Astrocyte (in vitro differentiated cells and primary cell): ENCODE data around the gene BTN3A1. TPM values are rescaled to one million over a fixed set of nuclear protein-coding genes. Genes with fewer than 3 reads are reported as not detected.
"Not testable (repeated sequence)": the region's sequence is repeated elsewhere in the genome, so short reads cannot be mapped to it uniquely, and the experiment has no call there.

Experiments
- DNase-seq: peaks from one replicate; pipeline ENCODE4 v3.0.0-alpha.2; 2010; ENCODE audit warnings: low read depth
- FAIRE-seq: peaks from 2 replicates; lab custom pipeline; 2011; peaks lifted over from hg19 to GRCh38; lab: Jason Lieb, UNC
- H2AFZ ChIP-seq: 2 replicates; pipeline ENCODE4 v1.6.0; 2012; ENCODE audit warnings: low read depth, low read length, inconsistent platforms
- H3K27ac ChIP-seq: 2 replicates; pipeline ENCODE4 v1.5.1; 2011; ENCODE audit warnings: low read depth, low read length, inconsistent platforms
- H3K27me3 ChIP-seq: 2 replicates; pipeline ENCODE4 v1.6.0; 2011; ENCODE audit warnings: low read length, inconsistent platforms; ENCODE audit not compliant: insufficient read depth
- H3K36me3 ChIP-seq: 2 replicates; pipeline ENCODE4 v1.5.1; 2011; ENCODE audit warnings: low read length, inconsistent platforms; ENCODE audit not compliant: insufficient read depth
- H3K4me1 ChIP-seq: 2 replicates; pipeline ENCODE4 v1.5.1; 2011; ENCODE audit warnings: low read length, inconsistent platforms; ENCODE audit not compliant: insufficient read depth
- H3K4me2 ChIP-seq: 2 replicates; pipeline ENCODE4 v1.6.0; 2012; ENCODE audit warnings: low read length, inconsistent platforms
- H3K4me3 ChIP-seq: 2 replicates; pipeline ENCODE4 v1.5.1; 2011; ENCODE audit warnings: low read depth, mild to moderate bottlenecking, low read length, inconsistent platforms; ENCODE audit not compliant: insufficient read depth
- H3K79me2 ChIP-seq: 2 replicates; pipeline ENCODE4 v1.6.0; 2012; ENCODE audit warnings: mild to moderate bottlenecking, low read length, inconsistent platforms; ENCODE audit not compliant: insufficient read depth
- H3K9ac ChIP-seq: 2 replicates; pipeline ENCODE4 v1.6.0; 2012; ENCODE audit warnings: mild to moderate bottlenecking, low read length, inconsistent platforms
- H3K9me3 ChIP-seq: 2 replicates; pipeline ENCODE4 v1.5.1; 2012; ENCODE audit warnings: low read depth, mild to moderate bottlenecking, low read length, inconsistent platforms; ENCODE audit not compliant: insufficient read depth
- H4K20me1 ChIP-seq: 2 replicates; pipeline ENCODE4 v1.6.0; 2012; ENCODE audit warnings: low read length, inconsistent platforms; ENCODE audit not compliant: insufficient read depth
- H3K27ac Mint-ChIP-seq: one replicate; pipeline ENCODE4 v1.8.0; 2021; ENCODE audit warnings: mild to moderate bottlenecking, mixed read lengths; ENCODE audit not compliant: unreplicated experiment
- H3K27me3 Mint-ChIP-seq: one replicate; pipeline ENCODE4 v1.8.0; 2021; ENCODE audit warnings: low read depth, mixed read lengths; ENCODE audit not compliant: unreplicated experiment
- H3K36me3 Mint-ChIP-seq: one replicate; pipeline ENCODE4 v1.8.0; 2021; ENCODE audit warnings: low read depth, mixed read lengths; ENCODE audit not compliant: unreplicated experiment
- H3K4me1 Mint-ChIP-seq: one replicate; pipeline ENCODE4 v1.8.0; 2021; ENCODE audit warnings: low read depth, mixed read lengths; ENCODE audit not compliant: unreplicated experiment
- H3K4me3 Mint-ChIP-seq: one replicate; pipeline ENCODE4 v1.8.0; 2021; ENCODE audit warnings: mild to moderate bottlenecking, moderate library complexity, mixed read lengths; ENCODE audit not compliant: unreplicated experiment
- H3K9me3 Mint-ChIP-seq: one replicate; pipeline ENCODE4 v1.8.0; 2021; ENCODE audit warnings: mild to moderate bottlenecking, mixed read lengths; ENCODE audit not compliant: unreplicated experiment
- EZH2 ChIP-seq: IDR thresholded peaks from 2 replicates; pipeline ENCODE4 v1.6.1; 2012; ENCODE audit warnings: mild to moderate bottlenecking, low read length, inconsistent platforms; ENCODE audit not compliant: insufficient read depth
- total RNA-seq: library from RNA; stranded (reverse); gene quantifications from 2 replicates; pipeline ENCODE4 v1.2.1, GENCODE V29; 2021
- TF ChIP-seq, protein P1 (sequence below): IDR thresholded peaks from 2 replicates; pipeline ENCODE4 v1.5.1; 2011; ENCODE audit warnings: low read depth, mild to moderate bottlenecking, inconsistent platforms, low read length, moderate library complexity; ENCODE audit not compliant: insufficient read depth

The BTN3A1 gene
- total RNA-seq, 1 donor from 2014 or later, result 22.2 TPM

DNA sequence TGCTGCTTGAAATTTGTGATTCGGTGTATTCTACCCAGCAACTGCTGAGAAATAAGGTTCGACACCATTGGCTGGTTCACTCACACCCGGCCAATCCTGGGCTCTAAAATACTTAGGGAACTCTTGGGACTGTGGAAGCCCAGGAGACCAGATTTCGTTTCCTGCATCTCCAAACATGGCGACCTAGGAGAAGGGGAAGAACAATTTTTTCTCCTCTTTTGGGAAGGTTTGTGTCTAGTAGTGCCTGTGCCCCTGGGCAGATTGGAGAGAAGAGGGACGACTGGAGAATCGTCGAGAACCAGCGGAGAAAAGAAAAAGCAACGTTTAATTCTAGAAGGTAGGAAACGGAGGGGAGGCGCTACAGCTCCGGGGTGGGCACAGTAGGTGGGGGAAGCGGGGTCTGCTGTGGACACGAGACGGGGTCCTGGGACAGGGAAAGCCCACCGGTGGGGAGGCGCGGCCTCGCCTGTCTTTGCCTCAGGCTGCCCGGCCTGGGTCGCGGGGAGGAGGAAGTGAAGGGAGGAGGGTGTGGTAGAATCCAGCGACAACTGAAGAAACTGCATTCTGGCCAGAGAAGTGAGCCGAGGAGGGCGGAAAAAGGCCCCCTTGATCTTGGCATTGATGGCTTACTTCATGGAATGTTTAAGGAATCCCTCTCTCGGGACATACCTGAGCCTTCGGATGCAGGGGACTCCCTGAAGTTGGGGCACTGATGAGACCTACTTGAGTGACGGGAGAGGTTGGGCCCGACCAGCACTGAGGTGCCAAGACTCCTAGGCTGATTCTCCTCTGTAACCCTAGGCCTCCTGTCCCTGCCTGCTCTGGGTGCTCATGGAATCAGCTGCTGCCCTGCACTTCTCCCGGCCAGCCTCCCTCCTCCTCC, 56.0 kb downstream of the BTN3A1 start, which contains the start of gene BTN2A1:
Gene BTN2A1, plus strand, starts transcription at position 150 of the 883 bp plus-strand sequence. Its CDS starts 682 bp downstream, at position 832.
- Mint-ChIP-seq H3K4me1 (peaks cover 17% of the 10 kb centered on the region), H3K36me3 (peaks cover 21% of the 10 kb centered on the region), H3K27me3 (peaks cover 4% of the 10 kb centered on the region), H3K9me3 (no peaks in the 10 kb centered on the region), H3K27ac (peak within 1 kb of the TSS; percentile 100), H3K4me3 (peak within 1 kb of the TSS; percentile 100)
- H3K27ac ChIP-seq, result peak within 1 kb of the TSS; percentile 89
- H3K9ac ChIP-seq, result peak within 1 kb of the TSS; percentile 94
- peaks cover 17% of the 10 kb centered on the region for H3K36me3 ChIP-seq
- H4K20me1 ChIP-seq, result peaks cover 26% of the 10 kb centered on the region
- H3K4me2 ChIP-seq, result peak within 1 kb of the TSS; percentile 84
- TF ChIP-seq, protein P1, sequence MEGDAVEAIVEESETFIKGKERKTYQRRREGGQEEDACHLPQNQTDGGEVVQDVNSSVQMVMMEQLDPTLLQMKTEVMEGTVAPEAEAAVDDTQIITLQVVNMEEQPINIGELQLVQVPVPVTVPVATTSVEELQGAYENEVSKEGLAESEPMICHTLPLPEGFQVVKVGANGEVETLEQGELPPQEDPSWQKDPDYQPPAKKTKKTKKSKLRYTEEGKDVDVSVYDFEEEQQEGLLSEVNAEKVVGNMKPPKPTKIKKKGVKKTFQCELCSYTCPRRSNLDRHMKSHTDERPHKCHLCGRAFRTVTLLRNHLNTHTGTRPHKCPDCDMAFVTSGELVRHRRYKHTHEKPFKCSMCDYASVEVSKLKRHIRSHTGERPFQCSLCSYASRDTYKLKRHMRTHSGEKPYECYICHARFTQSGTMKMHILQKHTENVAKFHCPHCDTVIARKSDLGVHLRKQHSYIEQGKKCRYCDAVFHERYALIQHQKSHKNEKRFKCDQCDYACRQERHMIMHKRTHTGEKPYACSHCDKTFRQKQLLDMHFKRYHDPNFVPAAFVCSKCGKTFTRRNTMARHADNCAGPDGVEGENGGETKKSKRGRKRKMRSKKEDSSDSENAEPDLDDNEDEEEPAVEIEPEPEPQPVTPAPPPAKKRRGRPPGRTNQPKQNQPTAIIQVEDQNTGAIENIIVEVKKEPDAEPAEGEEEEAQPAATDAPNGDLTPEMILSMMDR, result no peak
- TF ChIP-seq EZH2, result no peak
- H3K27me3 ChIP-seq, result no peaks in the 10 kb centered on the region
- H3K9me3 ChIP-seq, result no peaks in the 10 kb centered on the region
- FAIRE-seq (no peak), DNase-seq (peak; percentile 87)
- H2AFZ ChIP-seq, result peak within 1 kb of the TSS; percentile 92
- H3K4me3 ChIP-seq, result peak within 1 kb of the TSS; percentile 82
- H3K4me1 ChIP-seq, result peaks cover 15% of the 10 kb centered on the region
- peaks cover 47% of the 10 kb centered on the region for H3K79me2 ChIP-seq

DNA sequence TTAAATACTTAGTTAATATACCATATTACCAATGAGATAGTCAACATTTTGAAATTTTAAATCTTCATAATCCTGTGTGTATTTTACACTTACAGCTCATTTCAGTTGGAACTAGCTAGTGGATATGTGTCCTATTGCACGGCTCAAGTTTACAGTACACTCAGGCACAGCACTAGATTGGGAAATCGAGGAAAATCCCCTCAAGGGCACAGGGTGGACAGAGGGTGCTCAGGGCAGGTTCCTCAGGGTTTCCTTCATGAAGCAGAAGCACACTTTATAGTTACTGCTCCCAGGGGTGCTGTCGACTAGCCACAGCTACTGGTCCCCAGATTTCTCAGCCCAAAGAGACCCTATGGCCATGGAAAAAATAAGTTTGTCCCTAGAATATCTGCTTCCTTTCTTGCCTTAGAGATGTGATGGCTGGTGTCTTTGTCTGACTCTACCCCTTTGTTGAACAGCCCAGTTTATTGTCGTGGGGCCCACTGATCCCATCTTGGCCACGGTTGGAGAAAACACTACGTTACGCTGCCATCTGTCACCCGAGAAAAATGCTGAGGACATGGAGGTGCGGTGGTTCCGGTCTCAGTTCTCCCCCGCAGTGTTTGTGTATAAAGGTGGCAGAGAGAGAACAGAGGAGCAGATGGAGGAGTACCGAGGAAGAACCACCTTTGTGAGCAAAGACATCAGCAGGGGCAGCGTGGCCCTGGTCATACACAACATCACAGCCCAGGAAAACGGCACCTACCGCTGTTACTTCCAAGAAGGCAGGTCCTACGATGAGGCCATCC, 57.1 kb downstream of the BTN3A1 start:
- FAIRE-seq, result no peak
- no peak overlapping the region for H3K27ac ChIP-seq
- no peak for TF ChIP-seq EZH2
- TF ChIP-seq, protein P1, result no peak

DNA sequence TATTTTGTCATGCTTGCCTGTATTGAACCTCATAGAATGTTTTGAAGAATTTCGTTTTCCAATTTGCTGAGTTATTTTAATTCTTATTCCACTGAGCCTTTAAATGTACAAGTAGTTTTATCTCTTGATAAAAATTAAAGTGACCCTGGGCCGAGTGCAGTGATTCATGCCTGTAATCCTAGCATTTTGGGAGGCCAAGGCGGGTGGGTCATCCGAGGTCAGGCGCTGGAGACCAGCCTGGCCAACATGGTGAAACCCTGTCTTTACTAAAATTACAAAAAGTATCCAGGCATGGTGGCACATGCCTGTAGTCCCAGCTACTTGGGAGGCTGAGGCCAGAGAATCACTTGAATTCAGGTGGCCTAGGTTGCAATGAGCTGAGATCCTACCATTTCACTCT, 59.3 kb downstream of the BTN3A1 start:
- not testable (repeated sequence) for H3K27ac ChIP-seq, H3K9me3 Mint-ChIP-seq, H3K4me3 Mint-ChIP-seq, H3K27me3 Mint-ChIP-seq, H3K27me3 ChIP-seq, H3K27ac Mint-ChIP-seq, H3K9ac ChIP-seq, H3K4me3 ChIP-seq, FAIRE-seq, H3K9me3 ChIP-seq, H2AFZ ChIP-seq, DNase-seq
- Mint-ChIP-seq H3K36me3 (peaks cover 42% of the 10 kb centered on the region), H3K4me1 (peaks cover 17% of the 10 kb centered on the region)
- H3K36me3 ChIP-seq, result peaks cover 44% of the 10 kb centered on the region
- peak overlapping the region; percentile 49 for H3K4me2 ChIP-seq
- peaks cover 32% of the 10 kb centered on the region for H4K20me1 ChIP-seq
- peaks cover 15% of the 10 kb centered on the region for H3K4me1 ChIP-seq
- peaks cover 51% of the 10 kb centered on the region for H3K79me2 ChIP-seq

More for the DNA sequence above, 57.1 kb downstream of the BTN3A1 start:
- H3K9ac ChIP-seq, result no peak overlapping the region
- H3K4me2 ChIP-seq, result peak overlapping the region; percentile 71
- peak overlapping the region; percentile 82 for H3K4me3 ChIP-seq
- H4K20me1 ChIP-seq, result peaks cover 26% of the 10 kb centered on the region
- Mint-ChIP-seq H3K27me3 (no peaks in the 10 kb centered on the region), H3K36me3 (peaks cover 30% of the 10 kb centered on the region), H3K9me3 (no peaks in the 10 kb centered on the region), H3K4me1 (peaks cover 17% of the 10 kb centered on the region), H3K27ac (peak overlapping the region; percentile 15), H3K4me3 (peak overlapping the region; percentile 67)
- H3K79me2 ChIP-seq, result peaks cover 51% of the 10 kb centered on the region
- H2AFZ ChIP-seq, result no peak overlapping the region
- no peaks in the 10 kb centered on the region for H3K9me3 ChIP-seq
- H3K27me3 ChIP-seq, result no peaks in the 10 kb centered on the region
- peaks cover 26% of the 10 kb centered on the region for H3K36me3 ChIP-seq
- H3K4me1 ChIP-seq, result peaks cover 15% of the 10 kb centered on the region
- no peak for DNase-seq
